ENCODE results near the gene CD274.
"Not testable (repeated sequence)": the region's sequence is repeated elsewhere in the genome, so short reads cannot be mapped to it uniquely, and the experiment has no call there.

The CD274 gene

DNA sequence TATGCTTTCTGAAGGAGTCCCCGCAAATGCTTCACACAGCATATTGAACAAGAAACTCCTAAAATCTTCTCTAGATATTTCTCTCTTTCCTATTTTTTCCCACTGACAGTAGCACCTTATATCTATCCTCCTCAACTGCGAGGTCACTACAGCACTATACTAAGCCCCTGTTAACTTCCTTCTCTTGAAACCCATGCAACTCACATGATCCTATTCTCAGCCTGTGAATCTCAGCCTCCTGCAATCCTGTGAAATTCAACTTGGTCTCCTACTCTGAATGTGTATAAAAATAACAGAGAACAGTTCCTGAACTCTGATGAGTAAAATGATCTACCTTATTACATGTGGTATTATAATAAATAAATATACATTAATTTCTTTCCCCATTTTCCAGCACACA, 6.5 kb upstream of the CD274 start:
- TF ChIP-seq, protein P1, sequence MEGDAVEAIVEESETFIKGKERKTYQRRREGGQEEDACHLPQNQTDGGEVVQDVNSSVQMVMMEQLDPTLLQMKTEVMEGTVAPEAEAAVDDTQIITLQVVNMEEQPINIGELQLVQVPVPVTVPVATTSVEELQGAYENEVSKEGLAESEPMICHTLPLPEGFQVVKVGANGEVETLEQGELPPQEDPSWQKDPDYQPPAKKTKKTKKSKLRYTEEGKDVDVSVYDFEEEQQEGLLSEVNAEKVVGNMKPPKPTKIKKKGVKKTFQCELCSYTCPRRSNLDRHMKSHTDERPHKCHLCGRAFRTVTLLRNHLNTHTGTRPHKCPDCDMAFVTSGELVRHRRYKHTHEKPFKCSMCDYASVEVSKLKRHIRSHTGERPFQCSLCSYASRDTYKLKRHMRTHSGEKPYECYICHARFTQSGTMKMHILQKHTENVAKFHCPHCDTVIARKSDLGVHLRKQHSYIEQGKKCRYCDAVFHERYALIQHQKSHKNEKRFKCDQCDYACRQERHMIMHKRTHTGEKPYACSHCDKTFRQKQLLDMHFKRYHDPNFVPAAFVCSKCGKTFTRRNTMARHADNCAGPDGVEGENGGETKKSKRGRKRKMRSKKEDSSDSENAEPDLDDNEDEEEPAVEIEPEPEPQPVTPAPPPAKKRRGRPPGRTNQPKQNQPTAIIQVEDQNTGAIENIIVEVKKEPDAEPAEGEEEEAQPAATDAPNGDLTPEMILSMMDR (IDR thresholded peaks at IDR 0.05; ENCODE audit: borderline replicate concordance, extremely low read depth, low read length, poor library complexity, severe bottlenecking) = no peak
- TF ChIP-seq EZH2 (IDR thresholded peaks at IDR 0.05; ENCODE audit: borderline replicate concordance, low read depth, low read length, severe bottlenecking) = no peak
- Histone ChIP-seq H3K9me3 (ENCODE audit: insufficient read depth, low read length, severe bottlenecking) (no peaks in the 10 kb centered on the region), H2AFZ (ENCODE audit: low read depth, low read length) (no peak overlapping the region), H3K79me2 (ENCODE audit: insufficient read depth, low read length) (no peaks in the 10 kb centered on the region), H3K4me3 (ENCODE audit: low read depth in 1 of 2, low read length in 2 of 2) (no peak overlapping the region), H3K4me1 (ENCODE audit: insufficient read depth, low read length) (peaks cover 2% of the 10 kb centered on the region; the same call in 1 of the 2 replicates), H3K27me3 (ENCODE audit: insufficient read depth, low read length, poor library complexity) (no peaks in the 10 kb centered on the region), H3K4me2 (ENCODE audit: insufficient read depth, low read length) (no peak overlapping the region), H3K27ac (ENCODE audit: low read length) (no peak overlapping the region), H3K36me3 (ENCODE audit: insufficient read depth, low read length) (no peaks in the 10 kb centered on the region), H4K20me1 (ENCODE audit: insufficient read depth, low read length) (no peaks in the 10 kb centered on the region), H3K9ac (ENCODE audit: low read depth, low read length) (no peak overlapping the region)
- DNase-seq (no peak), ATAC-seq (ENCODE audit: insufficient read depth, low read depth) (no peak)

DNA sequence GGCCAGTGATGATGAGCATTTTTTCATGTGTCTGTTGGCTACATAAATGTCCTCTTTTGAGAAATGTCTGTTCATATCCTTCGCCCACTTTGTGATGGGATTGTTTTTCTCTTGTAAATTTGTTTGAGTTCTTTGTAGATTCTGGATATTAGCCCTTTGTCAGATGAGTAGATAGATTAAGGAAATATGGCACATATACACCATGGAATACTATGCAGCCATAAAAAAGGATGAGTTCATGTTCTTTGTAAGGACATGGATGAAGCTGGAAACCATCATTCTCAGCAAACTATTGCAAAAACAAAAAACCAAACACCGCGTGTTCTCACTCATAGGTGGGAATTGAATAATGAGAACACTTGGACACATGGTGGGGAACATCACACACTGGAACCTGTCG, 5.2 kb upstream of the CD274 start:
- H3K4me3 ChIP-seq (ENCODE audit: low read depth in 1 of 2, low read length in 2 of 2); DNase-seq; H2AFZ ChIP-seq (ENCODE audit: low read depth, low read length); ATAC-seq (ENCODE audit: insufficient read depth, low read depth); H3K27me3 ChIP-seq (ENCODE audit: insufficient read depth, low read length, poor library complexity); H4K20me1 ChIP-seq (ENCODE audit: insufficient read depth, low read length); H3K4me2 ChIP-seq (ENCODE audit: insufficient read depth, low read length); H3K9me3 ChIP-seq (ENCODE audit: insufficient read depth, low read length, severe bottlenecking); H3K79me2 ChIP-seq (ENCODE audit: insufficient read depth, low read length); H3K27ac ChIP-seq (ENCODE audit: low read length); H3K4me1 ChIP-seq (ENCODE audit: insufficient read depth, low read length); H3K9ac ChIP-seq (ENCODE audit: low read depth, low read length); H3K36me3 ChIP-seq (ENCODE audit: insufficient read depth, low read length): not testable (repeated sequence)

DNA sequence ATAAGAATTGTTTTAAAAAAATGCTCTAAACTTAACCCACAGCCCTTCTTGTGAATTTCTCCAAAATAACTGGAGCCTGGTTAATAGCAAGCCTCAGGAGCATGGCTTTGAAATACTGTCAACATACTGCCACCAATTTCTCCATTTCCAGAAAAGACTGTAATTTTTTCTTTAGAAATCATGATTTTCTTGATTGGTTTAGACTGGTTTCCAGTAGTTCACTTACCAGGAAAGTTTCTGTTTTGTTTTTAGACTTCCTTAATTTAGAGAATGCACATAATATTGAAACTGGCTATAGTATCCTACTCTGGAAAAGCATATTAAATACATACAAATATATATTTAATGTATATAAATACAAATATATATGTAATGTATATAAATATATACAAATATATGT, 4.5 kb upstream of the CD274 start:
- H3K9me3 ChIP-seq (ENCODE audit: insufficient read depth, low read length, severe bottlenecking) = no peaks in the 10 kb centered on the region
- no peak overlapping the region for H3K9ac ChIP-seq (ENCODE audit: low read depth, low read length)
- ATAC-seq (ENCODE audit: insufficient read depth, low read depth) (no peak), DNase-seq (no peak)
- H3K36me3 ChIP-seq (ENCODE audit: insufficient read depth, low read length) = no peaks in the 10 kb centered on the region
- no peak overlapping the region for H2AFZ ChIP-seq (ENCODE audit: low read depth, low read length)
- no peaks in the 10 kb centered on the region for H4K20me1 ChIP-seq (ENCODE audit: insufficient read depth, low read length)
- H3K79me2 ChIP-seq (ENCODE audit: insufficient read depth, low read length) = no peaks in the 10 kb centered on the region
- no peak overlapping the region for H3K4me2 ChIP-seq (ENCODE audit: insufficient read depth, low read length)
- TF ChIP-seq EZH2 (IDR thresholded peaks at IDR 0.05; ENCODE audit: borderline replicate concordance, low read depth, low read length, severe bottlenecking) = no peak
- TF ChIP-seq, protein P1 (IDR thresholded peaks at IDR 0.05; ENCODE audit: borderline replicate concordance, extremely low read depth, low read length, poor library complexity, severe bottlenecking) = no peak
- no peaks in the 10 kb centered on the region for H3K27me3 ChIP-seq (ENCODE audit: insufficient read depth, low read length, poor library complexity)
- H3K4me3 ChIP-seq (ENCODE audit: low read depth in 1 of 2, low read length in 2 of 2) = no peak overlapping the region
- peaks cover 14% of the 10 kb centered on the region for H3K4me1 ChIP-seq (ENCODE audit: insufficient read depth, low read length)
- no peak overlapping the region for H3K27ac ChIP-seq (ENCODE audit: low read length)

DNA sequence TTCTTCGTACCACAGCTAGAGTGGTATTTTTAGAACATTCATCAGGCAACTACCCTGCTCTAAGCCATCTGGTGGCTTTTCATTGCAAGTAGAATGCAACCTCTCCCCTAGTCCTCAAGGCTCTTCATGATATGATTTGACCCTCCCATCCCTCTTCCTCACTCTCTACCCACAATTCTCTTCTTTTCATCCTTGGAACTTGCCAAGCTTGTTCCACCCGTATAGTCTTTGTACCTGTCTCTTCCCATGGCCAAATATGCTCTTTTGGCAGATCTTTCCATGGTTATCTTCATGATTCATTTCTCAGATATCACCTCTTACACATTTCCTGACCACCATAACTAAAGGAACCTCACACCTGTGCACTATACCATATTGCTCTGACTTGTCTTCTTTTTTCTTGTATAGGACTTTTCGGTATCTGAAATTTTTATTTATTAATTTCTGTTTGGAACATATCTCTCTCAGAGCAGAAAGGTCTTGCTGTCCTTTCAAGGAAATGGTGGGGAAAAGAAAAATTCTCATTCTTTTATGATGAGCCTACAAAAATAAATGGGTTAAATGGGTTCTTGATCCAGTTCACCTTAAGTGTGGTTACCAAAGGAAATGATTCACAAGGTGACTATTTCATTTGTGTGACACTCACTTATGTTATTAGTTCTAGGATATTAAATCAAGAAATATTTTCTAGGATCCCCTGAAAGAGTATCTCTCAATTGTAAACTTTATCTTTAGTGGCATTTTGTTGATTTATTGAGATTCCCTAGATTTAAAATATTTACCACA, 3.7 kb upstream of the CD274 start:
- no peak overlapping the region for H3K9ac ChIP-seq (ENCODE audit: low read depth, low read length)
- H4K20me1 ChIP-seq (ENCODE audit: insufficient read depth, low read length) = no peaks in the 10 kb centered on the region
- TF ChIP-seq, protein P1 (IDR thresholded peaks at IDR 0.05; ENCODE audit: borderline replicate concordance, extremely low read depth, low read length, poor library complexity, severe bottlenecking) = no peak
- TF ChIP-seq EZH2 (IDR thresholded peaks at IDR 0.05; ENCODE audit: borderline replicate concordance, low read depth, low read length, severe bottlenecking) = no peak

More for the DNA sequence above, 3.7 kb upstream of the CD274 start:
- Histone ChIP-seq H3K27ac (ENCODE audit: low read length) (no peak overlapping the region), H3K36me3 (ENCODE audit: insufficient read depth, low read length) (no peaks in the 10 kb centered on the region), H3K9me3 (ENCODE audit: insufficient read depth, low read length, severe bottlenecking) (no peaks in the 10 kb centered on the region), H3K27me3 (ENCODE audit: insufficient read depth, low read length, poor library complexity) (no peaks in the 10 kb centered on the region), H2AFZ (ENCODE audit: low read depth, low read length) (no peak overlapping the region), H3K4me2 (ENCODE audit: insufficient read depth, low read length) (no peak overlapping the region), H3K4me3 (ENCODE audit: low read depth in 1 of 2, low read length in 2 of 2) (no peak overlapping the region), H3K4me1 (ENCODE audit: insufficient read depth, low read length) (peaks cover 22% of the 10 kb centered on the region), H3K79me2 (ENCODE audit: insufficient read depth, low read length) (no peaks in the 10 kb centered on the region)
- DNase-seq (no peak), ATAC-seq (ENCODE audit: insufficient read depth, low read depth) (no peak)

Data from DND-41 (cell line).